Coronary artery (tissue), 2 donors: ENCODE data around the gene MALL.

Experiments used
- DNase-seq: peaks from one replicate; pipeline ENCODE4 v3.0.0-alpha.2; 2017; ENCODE audit warnings: low spot score
- H3K27ac ChIP-seq, 2 donors: fragments of 200-600 bp; sonication (generic); one replicate each; pipeline ENCODE4 v1.5.1; 2016 to 2019
- H3K4me3 ChIP-seq: fragments of 200-600 bp; sonication (generic); 2 replicates; pipeline ENCODE4 v1.5.1; 2016; ENCODE audit warnings: mild to moderate bottlenecking, moderate library complexity
- TF ChIP-seq, protein P1 (sequence below): fragments of 200-600 bp; sonication (generic); IDR thresholded peaks from one replicate; pipeline ENCODE4 v1.5.1; 2019; ENCODE audit warnings: antibody characterized with exemption

MALL gene

GRCh38 chr2:110126906-110127305 lies 11.3 kb upstream of the MALL start:
- TF ChIP-seq, protein P1, sequence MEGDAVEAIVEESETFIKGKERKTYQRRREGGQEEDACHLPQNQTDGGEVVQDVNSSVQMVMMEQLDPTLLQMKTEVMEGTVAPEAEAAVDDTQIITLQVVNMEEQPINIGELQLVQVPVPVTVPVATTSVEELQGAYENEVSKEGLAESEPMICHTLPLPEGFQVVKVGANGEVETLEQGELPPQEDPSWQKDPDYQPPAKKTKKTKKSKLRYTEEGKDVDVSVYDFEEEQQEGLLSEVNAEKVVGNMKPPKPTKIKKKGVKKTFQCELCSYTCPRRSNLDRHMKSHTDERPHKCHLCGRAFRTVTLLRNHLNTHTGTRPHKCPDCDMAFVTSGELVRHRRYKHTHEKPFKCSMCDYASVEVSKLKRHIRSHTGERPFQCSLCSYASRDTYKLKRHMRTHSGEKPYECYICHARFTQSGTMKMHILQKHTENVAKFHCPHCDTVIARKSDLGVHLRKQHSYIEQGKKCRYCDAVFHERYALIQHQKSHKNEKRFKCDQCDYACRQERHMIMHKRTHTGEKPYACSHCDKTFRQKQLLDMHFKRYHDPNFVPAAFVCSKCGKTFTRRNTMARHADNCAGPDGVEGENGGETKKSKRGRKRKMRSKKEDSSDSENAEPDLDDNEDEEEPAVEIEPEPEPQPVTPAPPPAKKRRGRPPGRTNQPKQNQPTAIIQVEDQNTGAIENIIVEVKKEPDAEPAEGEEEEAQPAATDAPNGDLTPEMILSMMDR = no peak
- Histone ChIP-seq H3K27ac (no peak overlapping the region), H3K4me3 (no peak overlapping the region)
- DNase-seq = no peak

GRCh38 chr2:110126086-110126773 lies 10.6 kb upstream of the MALL start:
- H3K27ac ChIP-seq = no peak overlapping the region
- no peak for DNase-seq
- no peak overlapping the region for H3K4me3 ChIP-seq
- TF ChIP-seq, protein P1 = no peak

DNA sequence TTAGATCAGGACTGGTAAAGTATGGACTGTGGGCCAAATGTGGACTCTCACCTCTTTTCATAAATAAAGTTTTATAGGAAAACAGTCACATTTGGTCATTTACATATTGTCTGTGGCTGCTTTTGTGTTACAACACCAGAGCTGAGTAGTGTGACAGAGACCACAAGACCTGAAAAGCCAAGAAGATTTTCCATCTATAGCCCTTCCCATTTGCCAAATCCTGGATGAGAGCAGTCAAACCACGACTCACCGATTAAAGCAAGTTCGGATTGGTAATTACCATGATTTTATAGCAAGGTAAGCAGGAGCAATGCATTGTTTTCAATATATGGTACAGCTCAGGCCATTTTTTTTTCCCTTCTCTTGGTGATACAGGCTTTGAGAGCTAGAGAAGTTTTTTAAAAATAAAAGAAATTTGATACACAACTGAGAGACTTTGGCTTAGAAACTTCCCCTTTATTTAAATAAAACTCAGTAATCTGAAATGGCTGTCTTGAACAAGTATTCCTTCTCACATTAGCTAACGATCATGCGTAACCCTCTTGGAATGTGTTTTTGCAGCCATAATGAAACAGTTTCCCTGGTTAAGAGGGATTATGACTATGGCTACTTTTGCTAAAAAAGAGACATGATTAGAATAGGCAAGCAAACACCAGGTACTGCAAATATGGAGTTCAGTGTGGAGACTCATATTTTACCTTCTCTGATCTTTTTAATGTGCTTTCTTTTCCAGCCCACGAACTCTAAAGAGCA lies 9.5 kb upstream of the MALL start:
- DNase-seq = no peak
- Histone ChIP-seq H3K27ac (no peak overlapping the region), H3K4me3 (no peak overlapping the region)
- TF ChIP-seq, protein P1 = no peak

- no peak for DNase-seq
- no peak overlapping the region for H3K4me3 ChIP-seq
- no peak overlapping the region for H3K27ac ChIP-seq
- TF ChIP-seq, protein P1 = no peak
Measured at GRCh38 chr2:110124038-110124825, 8.6 kb upstream of the MALL start.

GRCh38 chr2:110121592-110121991 lies 6.0 kb upstream of the MALL start:
- H3K27ac ChIP-seq = no peak overlapping the region
- no peak for DNase-seq
- H3K4me3 ChIP-seq = no peak overlapping the region
- TF ChIP-seq, protein P1 = no peak

GRCh38 chr2:110121052-110121334 lies 5.4 kb upstream of the MALL start:
- DNase-seq = no peak
- Histone ChIP-seq H3K4me3 (no peak overlapping the region), H3K27ac (no peak overlapping the region)
- TF ChIP-seq, protein P1 = no peak
